Measurements from ENCODE around the gene DNAH14. TPM values are rescaled to one million over a fixed set of nuclear protein-coding genes. Genes with fewer than 3 reads are reported as not detected.

Gene DNAH14
- polyA plus RNA-seq, 1 experiment = 11.1 TPM

DNA sequence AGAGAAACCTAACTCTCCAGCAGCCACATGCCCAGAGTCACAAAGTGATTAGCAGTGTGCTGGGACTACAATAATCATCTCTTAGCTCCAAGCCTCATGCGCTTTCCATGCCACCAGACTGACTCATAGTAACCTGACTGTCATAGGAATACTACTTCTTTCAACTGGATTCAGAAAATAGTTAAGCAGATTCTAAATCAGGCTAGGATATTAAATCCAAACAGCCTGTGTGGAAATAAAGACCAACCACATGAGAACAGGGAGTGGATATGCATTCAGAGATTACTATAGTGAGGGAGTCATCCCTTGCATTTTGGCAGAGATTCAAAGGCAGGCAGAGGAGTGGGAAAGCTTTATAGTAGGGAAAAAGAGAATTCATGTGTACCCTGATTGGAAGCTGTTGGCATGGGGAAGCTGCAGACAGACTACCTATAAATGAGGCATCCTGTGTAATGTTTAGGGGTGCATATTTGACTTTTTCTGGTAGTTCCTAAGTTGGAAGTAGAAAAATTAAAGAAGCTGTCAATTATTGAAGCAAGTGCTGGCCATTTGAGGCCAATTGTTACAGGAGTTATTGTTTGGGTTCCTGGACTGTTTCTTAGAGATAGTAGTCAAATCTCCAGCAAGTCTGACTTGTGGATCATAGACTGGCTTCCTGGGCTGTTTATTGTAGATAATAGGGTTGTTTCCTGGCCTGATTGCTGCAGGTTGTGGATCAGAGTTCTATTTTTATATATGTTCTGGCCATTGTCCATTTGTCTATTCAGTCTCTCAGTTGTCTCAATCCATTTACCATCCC, 31.7 kb upstream of the DNAH14 start:
- ChIA-PET CTCF (interaction anchor here (0.5 to 5.5 kb wide), 4 partner anchors 10 to 589 kb away, joined by 3 to 123 read pairs (median 3); no protein-coding TSS in a partner anchor), POLR2A (no interaction called here)
- H3K9me3 ChIP-seq (ENCODE audit: control insufficient read depth, insufficient read depth, low read length) = no peaks in the 10 kb centered on the region
- no peak for TF ChIP-seq CTCF (IDR thresholded peaks at IDR 0.05; ENCODE audit: low read depth, low read length)
- no peak for DNase-seq (ENCODE audit: low read depth, low spot score)
- H3K4me3 ChIP-seq (ENCODE audit: low read depth, low read length) = no peak overlapping the region
- peaks cover 7% of the 10 kb centered on the region for H3K27me3 ChIP-seq (ENCODE audit: control insufficient read depth, insufficient read depth, low read length)
- H3K27ac ChIP-seq (ENCODE audit: low read depth, low read length) = no peak overlapping the region

DNA sequence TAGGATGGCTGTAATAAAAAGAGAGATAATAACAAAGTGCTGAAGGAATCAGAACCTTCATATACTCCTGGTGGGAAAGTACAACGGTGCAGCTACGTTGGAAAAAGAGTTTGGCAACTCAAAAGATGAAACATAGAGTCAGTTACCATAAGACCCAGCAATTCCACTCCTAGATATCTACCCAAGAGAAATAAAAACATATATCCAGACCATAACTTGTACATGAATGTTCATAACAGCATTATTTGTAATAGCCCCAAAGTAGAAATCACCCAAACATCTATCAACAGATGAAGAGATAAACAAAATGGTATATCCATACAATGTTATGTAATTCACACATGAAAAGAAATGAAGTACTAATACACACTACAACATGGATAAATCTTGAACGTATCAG, 30.5 kb upstream of the DNAH14 start:
- DNase-seq (ENCODE audit: low read depth, low spot score) = no peak
- H3K27ac ChIP-seq (ENCODE audit: low read depth, low read length) = no peak overlapping the region
- TF ChIP-seq CTCF (IDR thresholded peaks at IDR 0.05; ENCODE audit: low read depth, low read length) = no peak
- H3K9me3 ChIP-seq (ENCODE audit: control insufficient read depth, insufficient read depth, low read length) = no peaks in the 10 kb centered on the region
- ChIA-PET POLR2A (no interaction called here), CTCF (no interaction called here)
- peaks cover 7% of the 10 kb centered on the region for H3K27me3 ChIP-seq (ENCODE audit: control insufficient read depth, insufficient read depth, low read length)
- no peak overlapping the region for H3K4me3 ChIP-seq (ENCODE audit: low read depth, low read length)

- no peak overlapping the region for H3K4me3 ChIP-seq (ENCODE audit: low read depth, low read length)
- ChIA-PET POLR2A (no interaction called here), CTCF (no interaction called here)
- no peak for TF ChIP-seq CTCF (IDR thresholded peaks at IDR 0.05; ENCODE audit: low read depth, low read length)
- DNase-seq (ENCODE audit: low read depth, low spot score) = no peak
- H3K27me3 ChIP-seq (ENCODE audit: control insufficient read depth, insufficient read depth, low read length) = peaks cover 7% of the 10 kb centered on the region
- no peak overlapping the region for H3K27ac ChIP-seq (ENCODE audit: low read depth, low read length)
- H3K9me3 ChIP-seq (ENCODE audit: control insufficient read depth, insufficient read depth, low read length) = no peaks in the 10 kb centered on the region
Observed at GRCh38 chr1:224900062-224900630, 29.3 kb upstream of the DNAH14 start.

GRCh38 chr1:224901087-224901810, 28.2 kb upstream of the DNAH14 start:
- ChIA-PET POLR2A (no interaction called here), CTCF (interaction anchor here (1.0 kb wide), 1 partner anchor 444 kb away, joined by 3 read pairs; no protein-coding TSS in a partner anchor)
- Histone ChIP-seq H3K4me3 (ENCODE audit: low read depth, low read length) (no peak overlapping the region), H3K9me3 (ENCODE audit: control insufficient read depth, insufficient read depth, low read length) (no peaks in the 10 kb centered on the region), H3K27me3 (ENCODE audit: control insufficient read depth, insufficient read depth, low read length) (peaks cover 7% of the 10 kb centered on the region), H3K27ac (ENCODE audit: low read depth, low read length) (no peak overlapping the region)
- no peak for DNase-seq (ENCODE audit: low read depth, low spot score)
- no peak for TF ChIP-seq CTCF (IDR thresholded peaks at IDR 0.05; ENCODE audit: low read depth, low read length)

DNA sequence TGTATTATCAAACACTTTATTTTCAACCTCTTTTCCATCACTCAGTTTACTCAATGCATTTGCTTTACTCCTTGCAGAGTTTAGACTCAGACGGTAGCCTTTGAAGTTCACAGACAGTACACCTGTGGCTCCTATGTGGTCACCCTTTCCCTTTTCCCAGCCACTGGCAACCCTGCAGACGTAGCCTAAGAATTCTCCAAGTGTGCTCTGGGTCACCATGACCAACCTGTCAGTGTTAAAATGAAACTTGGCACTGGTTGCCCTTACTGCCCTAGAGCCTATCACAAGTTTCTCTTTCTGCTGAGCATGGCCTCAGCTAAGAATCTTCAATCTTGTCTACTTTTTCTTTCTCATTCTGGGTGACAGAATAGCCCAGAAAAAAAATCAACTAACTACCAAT, 25.5 kb upstream of the DNAH14 start:
- Histone ChIP-seq H3K27ac (ENCODE audit: low read depth, low read length) (no peak overlapping the region), H3K4me3 (ENCODE audit: low read depth, low read length) (no peak overlapping the region), H3K27me3 (ENCODE audit: control insufficient read depth, insufficient read depth, low read length) (peaks cover 16% of the 10 kb centered on the region), H3K9me3 (ENCODE audit: control insufficient read depth, insufficient read depth, low read length) (no peaks in the 10 kb centered on the region)
- TF ChIP-seq CTCF (IDR thresholded peaks at IDR 0.05; ENCODE audit: low read depth, low read length) = no peak
- ChIA-PET POLR2A (no interaction called here), CTCF (interaction anchor here (1.0 kb wide), 1 partner anchor 9 kb away, joined by 6 read pairs; no protein-coding TSS in a partner anchor)
- DNase-seq (ENCODE audit: low read depth, low spot score) = no peak
